ENCODE results near the gene NUP43.

- TF ChIP-seq, protein P1, sequence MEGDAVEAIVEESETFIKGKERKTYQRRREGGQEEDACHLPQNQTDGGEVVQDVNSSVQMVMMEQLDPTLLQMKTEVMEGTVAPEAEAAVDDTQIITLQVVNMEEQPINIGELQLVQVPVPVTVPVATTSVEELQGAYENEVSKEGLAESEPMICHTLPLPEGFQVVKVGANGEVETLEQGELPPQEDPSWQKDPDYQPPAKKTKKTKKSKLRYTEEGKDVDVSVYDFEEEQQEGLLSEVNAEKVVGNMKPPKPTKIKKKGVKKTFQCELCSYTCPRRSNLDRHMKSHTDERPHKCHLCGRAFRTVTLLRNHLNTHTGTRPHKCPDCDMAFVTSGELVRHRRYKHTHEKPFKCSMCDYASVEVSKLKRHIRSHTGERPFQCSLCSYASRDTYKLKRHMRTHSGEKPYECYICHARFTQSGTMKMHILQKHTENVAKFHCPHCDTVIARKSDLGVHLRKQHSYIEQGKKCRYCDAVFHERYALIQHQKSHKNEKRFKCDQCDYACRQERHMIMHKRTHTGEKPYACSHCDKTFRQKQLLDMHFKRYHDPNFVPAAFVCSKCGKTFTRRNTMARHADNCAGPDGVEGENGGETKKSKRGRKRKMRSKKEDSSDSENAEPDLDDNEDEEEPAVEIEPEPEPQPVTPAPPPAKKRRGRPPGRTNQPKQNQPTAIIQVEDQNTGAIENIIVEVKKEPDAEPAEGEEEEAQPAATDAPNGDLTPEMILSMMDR (IDR thresholded peaks at IDR 0.05), result no peak
- no peak for TF ChIP-seq POLR2A (IDR thresholded peaks at IDR 0.05)
Observed at GRCh38 chr6:149681209-149681608, 65.1 kb downstream of the NUP43 start.

All from uterus (tissue), 2 donors.